ENCODE measurements around the gene B3GAT1. TPM values are rescaled to one million over a fixed set of nuclear protein-coding genes. Genes with fewer than 3 reads are reported as not detected.

Gene B3GAT1
- total and polyA plus RNA-seq, 9 donors = 0.09 to 0.86 (median 0.27) TPM

DNA sequence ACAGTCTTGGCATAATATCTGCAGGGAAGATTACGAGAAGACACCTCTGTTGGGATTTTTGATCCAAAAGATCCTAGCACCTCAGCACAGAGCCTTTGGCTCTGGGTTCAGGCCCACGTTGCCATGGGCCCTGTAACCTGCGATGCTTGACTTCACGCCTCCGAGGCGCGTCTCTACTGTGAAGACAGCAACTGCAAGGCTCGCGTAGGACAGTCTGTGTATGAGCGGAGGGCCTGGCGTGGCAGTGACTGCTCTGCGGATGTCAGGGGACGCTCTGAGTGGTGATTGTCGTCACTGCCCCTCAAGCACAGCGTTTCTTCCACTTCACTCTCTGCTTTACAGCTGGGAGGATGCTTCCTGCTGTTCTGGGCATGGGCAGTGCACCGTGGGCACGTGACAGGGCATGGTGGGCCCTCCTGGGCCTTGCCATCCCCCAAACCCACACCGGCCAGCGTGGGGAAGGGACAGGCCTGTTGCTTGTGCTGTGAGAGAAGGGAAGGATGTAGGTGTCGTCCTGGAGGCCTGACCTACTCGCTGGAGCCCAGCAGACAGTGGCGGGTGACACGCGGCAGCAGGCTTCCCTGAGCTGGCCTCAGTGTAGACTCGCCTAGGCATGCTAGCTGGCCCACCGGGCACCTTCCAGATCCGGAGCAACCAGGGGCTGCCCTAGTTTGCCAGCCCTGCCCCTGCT is 53.7 kb downstream of the B3GAT1 start:
- Histone ChIP-seq H3K4me1 (ENCODE audit: control insufficient read depth, insufficient read depth, low read length) (no peaks in the 10 kb centered on the region), H3K27me3 (ENCODE audit: control insufficient read depth, insufficient read depth, low read length) (peaks cover 11% of the 10 kb centered on the region), H3K36me3 (ENCODE audit: control insufficient read depth, insufficient read depth, low read length) (no peaks in the 10 kb centered on the region), H3K27ac (ENCODE audit: low read length) (no peak overlapping the region), H3K4me3 (ENCODE audit: low read length) (no peak overlapping the region), H3K9me3 (replicated peaks; ENCODE audit: control insufficient read depth, low read depth, low read length) (no peaks in the 10 kb centered on the region)
- no peak for DNase-seq
- 87% methylated on average over 22 of the region's 27 CpGs for WGBS (ENCODE audit: insufficient coverage)

DNA sequence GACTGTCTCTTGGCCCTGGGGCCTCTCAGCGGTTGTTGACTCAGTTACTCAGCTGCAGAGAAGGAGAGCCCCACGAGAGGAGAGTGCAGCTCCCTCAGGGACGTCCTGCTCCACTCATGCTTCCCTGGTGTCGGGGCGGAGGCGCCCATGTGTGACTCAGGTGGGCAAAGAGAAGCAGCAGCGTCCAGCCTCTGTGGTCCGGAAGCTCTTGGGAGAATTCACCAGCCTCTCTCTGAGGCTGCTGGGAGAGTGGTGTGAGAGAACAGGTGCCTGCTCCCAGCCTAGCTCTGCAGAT is 54.5 kb downstream of the B3GAT1 start:
- no peak for DNase-seq
- Histone ChIP-seq H3K9me3 (replicated peaks; ENCODE audit: control insufficient read depth, low read depth, low read length) (no peaks in the 10 kb centered on the region), H3K27me3 (ENCODE audit: control insufficient read depth, insufficient read depth, low read length) (peaks cover 5% of the 10 kb centered on the region), H3K27ac (ENCODE audit: low read length) (no peak overlapping the region), H3K4me1 (ENCODE audit: control insufficient read depth, insufficient read depth, low read length) (no peaks in the 10 kb centered on the region), H3K36me3 (ENCODE audit: control insufficient read depth, insufficient read depth, low read length) (no peaks in the 10 kb centered on the region), H3K4me3 (ENCODE audit: low read length) (no peak overlapping the region)
- WGBS (ENCODE audit: insufficient coverage) = 75% methylated on average over 8 of the region's 8 CpGs

DNA sequence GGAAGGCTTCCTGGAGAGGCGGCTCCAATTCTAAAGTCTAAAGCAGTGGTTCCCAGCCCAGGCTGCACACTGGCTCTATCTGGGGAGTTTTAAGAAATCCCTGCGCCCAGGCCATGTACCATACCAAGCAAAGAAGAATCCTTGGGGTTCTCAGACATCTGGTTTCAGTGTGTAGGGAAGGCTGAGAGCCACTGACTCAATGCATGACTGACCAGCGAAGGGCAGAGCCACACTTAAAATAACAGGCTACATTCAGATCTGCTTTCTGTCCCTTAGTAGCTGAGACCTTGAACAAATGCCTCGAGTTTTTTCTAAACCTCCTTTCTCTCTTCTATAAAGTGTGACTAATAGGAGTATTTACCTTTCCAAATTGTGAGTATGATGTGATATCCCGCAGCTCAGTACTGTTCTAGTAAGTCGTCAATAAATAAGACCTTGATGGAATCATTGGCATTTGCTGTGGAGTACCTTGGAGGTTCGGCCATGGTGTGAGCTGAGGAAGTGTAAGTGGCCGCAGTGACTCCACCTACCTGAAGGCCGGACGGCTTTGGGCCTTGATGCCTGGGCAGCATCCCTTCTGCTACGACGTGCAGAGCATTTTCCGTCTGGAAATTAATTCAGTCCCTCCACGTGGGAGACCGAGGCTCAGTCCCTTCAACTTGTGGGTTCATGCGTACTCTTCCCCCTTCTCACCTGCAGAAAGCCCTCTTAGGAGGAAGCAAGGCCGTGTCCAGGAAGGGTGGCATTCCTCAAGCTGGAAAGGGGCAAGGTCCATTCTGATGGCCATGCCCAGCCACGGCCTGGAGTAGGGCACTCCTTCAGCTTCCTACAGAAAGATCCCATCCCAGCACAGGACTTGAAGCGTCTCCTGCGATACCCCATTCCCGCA is 55.1 kb downstream of the B3GAT1 start:
- Histone ChIP-seq H3K36me3 (ENCODE audit: control insufficient read depth, insufficient read depth, low read length) (no peaks in the 10 kb centered on the region), H3K27me3 (ENCODE audit: control insufficient read depth, insufficient read depth, low read length) (peaks cover 5% of the 10 kb centered on the region), H3K4me1 (ENCODE audit: control insufficient read depth, insufficient read depth, low read length) (no peaks in the 10 kb centered on the region), H3K27ac (ENCODE audit: low read length) (no peak overlapping the region), H3K4me3 (ENCODE audit: low read length) (no peak overlapping the region), H3K9me3 (replicated peaks; ENCODE audit: control insufficient read depth, low read depth, low read length) (no peaks in the 10 kb centered on the region)
- WGBS (ENCODE audit: insufficient coverage) = 87% methylated on average over 13 of the region's 21 CpGs
- DNase-seq = no peak

GRCh38 chr11:134355656-134356055 is 56.4 kb downstream of the B3GAT1 start:
- Histone ChIP-seq H3K27ac (ENCODE audit: low read length) (no peak overlapping the region), H3K4me3 (ENCODE audit: low read length) (no peak overlapping the region), H3K36me3 (ENCODE audit: control insufficient read depth, insufficient read depth, low read length) (no peaks in the 10 kb centered on the region), H3K27me3 (ENCODE audit: control insufficient read depth, insufficient read depth, low read length) (peaks cover 5% of the 10 kb centered on the region), H3K4me1 (ENCODE audit: control insufficient read depth, insufficient read depth, low read length) (no peaks in the 10 kb centered on the region), H3K9me3 (replicated peaks; ENCODE audit: control insufficient read depth, low read depth, low read length) (no peaks in the 10 kb centered on the region)
- no peak for DNase-seq
- 100% methylated on average over 1 of the region's 5 CpGs for WGBS (ENCODE audit: insufficient coverage)

- DNase-seq = no peak
- WGBS (ENCODE audit: insufficient coverage) = no CpG with 5 or more reads among the region's 2 CpGs
- Histone ChIP-seq H3K27me3 (ENCODE audit: control insufficient read depth, insufficient read depth, low read length) (peaks cover 5% of the 10 kb centered on the region), H3K4me1 (ENCODE audit: control insufficient read depth, insufficient read depth, low read length) (no peaks in the 10 kb centered on the region), H3K36me3 (ENCODE audit: control insufficient read depth, insufficient read depth, low read length) (no peaks in the 10 kb centered on the region), H3K4me3 (ENCODE audit: low read length) (no peak overlapping the region), H3K27ac (ENCODE audit: low read length) (no peak overlapping the region), H3K9me3 (replicated peaks; ENCODE audit: control insufficient read depth, low read depth, low read length) (no peaks in the 10 kb centered on the region)
These were observed 56.9 kb downstream of the B3GAT1 start for GRCh38 chr11:134355136-134355535.

- Histone ChIP-seq H3K9me3 (replicated peaks; ENCODE audit: control insufficient read depth, low read depth, low read length) (no peaks in the 10 kb centered on the region), H3K36me3 (ENCODE audit: control insufficient read depth, insufficient read depth, low read length) (no peaks in the 10 kb centered on the region), H3K27ac (ENCODE audit: low read length) (no peak overlapping the region), H3K27me3 (ENCODE audit: control insufficient read depth, insufficient read depth, low read length) (no peaks in the 10 kb centered on the region), H3K4me3 (ENCODE audit: low read length) (no peak overlapping the region), H3K4me1 (ENCODE audit: control insufficient read depth, insufficient read depth, low read length) (no peaks in the 10 kb centered on the region)
- no peak for DNase-seq
- WGBS (ENCODE audit: insufficient coverage) = no CpG with 5 or more reads among the region's 2 CpGs
These were observed 59.9 kb downstream of the B3GAT1 start for GRCh38 chr11:134352111-134352510.

GRCh38 chr11:134350381-134350780 is 61.7 kb downstream of the B3GAT1 start:
- H3K9me3 ChIP-seq (replicated peaks; ENCODE audit: control insufficient read depth, low read depth, low read length) = no peaks in the 10 kb centered on the region
- no peaks in the 10 kb centered on the region for H3K4me1 ChIP-seq (ENCODE audit: control insufficient read depth, insufficient read depth, low read length)
- 80% methylated on average over 1 of the region's 9 CpGs for WGBS (ENCODE audit: insufficient coverage)
- DNase-seq = no peak
- no peak overlapping the region for H3K4me3 ChIP-seq (ENCODE audit: low read length)
- no peak overlapping the region for H3K27ac ChIP-seq (ENCODE audit: low read length)
- no peaks in the 10 kb centered on the region for H3K36me3 ChIP-seq (ENCODE audit: control insufficient read depth, insufficient read depth, low read length)
- H3K27me3 ChIP-seq (ENCODE audit: control insufficient read depth, insufficient read depth, low read length) = no peaks in the 10 kb centered on the region

DNA sequence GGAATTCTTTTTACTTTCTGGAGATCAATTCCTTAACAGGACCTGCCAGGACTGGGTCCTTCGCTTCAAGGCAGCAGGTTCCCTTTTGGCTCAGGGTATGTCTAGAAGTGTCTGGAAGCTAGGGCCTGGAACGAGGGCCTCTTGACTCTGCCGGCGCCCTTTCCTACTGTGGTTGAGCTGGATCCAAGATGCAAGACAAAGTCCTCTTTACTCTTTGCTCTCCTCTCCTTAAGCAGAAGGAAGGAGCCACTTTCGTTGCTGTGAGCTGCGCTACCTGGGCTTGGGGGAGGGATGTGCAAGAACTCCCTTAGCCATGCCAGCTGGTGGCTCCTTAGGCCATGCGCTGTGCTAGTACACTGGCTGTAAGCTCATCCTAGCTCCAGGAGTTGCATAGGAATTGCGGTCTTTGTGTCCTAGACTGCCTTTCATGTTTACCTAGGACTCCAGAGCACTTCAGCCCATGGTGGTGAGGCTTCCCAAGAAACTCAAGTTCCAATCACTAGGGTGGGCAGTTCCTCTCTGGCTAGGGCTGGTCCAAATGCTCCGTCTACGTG is 62.2 kb downstream of the B3GAT1 start:
- WGBS (ENCODE audit: insufficient coverage) = 78% methylated on average over 9 of the region's 10 CpGs
- H3K9me3 ChIP-seq (replicated peaks; ENCODE audit: control insufficient read depth, low read depth, low read length) = no peaks in the 10 kb centered on the region
- H3K27ac ChIP-seq (ENCODE audit: low read length) = no peak overlapping the region
- no peak for DNase-seq
- no peaks in the 10 kb centered on the region for H3K27me3 ChIP-seq (ENCODE audit: control insufficient read depth, insufficient read depth, low read length)
- no peak overlapping the region for H3K4me3 ChIP-seq (ENCODE audit: low read length)
- no peaks in the 10 kb centered on the region for H3K36me3 ChIP-seq (ENCODE audit: control insufficient read depth, insufficient read depth, low read length)
- H3K4me1 ChIP-seq (ENCODE audit: control insufficient read depth, insufficient read depth, low read length) = no peaks in the 10 kb centered on the region

DNA sequence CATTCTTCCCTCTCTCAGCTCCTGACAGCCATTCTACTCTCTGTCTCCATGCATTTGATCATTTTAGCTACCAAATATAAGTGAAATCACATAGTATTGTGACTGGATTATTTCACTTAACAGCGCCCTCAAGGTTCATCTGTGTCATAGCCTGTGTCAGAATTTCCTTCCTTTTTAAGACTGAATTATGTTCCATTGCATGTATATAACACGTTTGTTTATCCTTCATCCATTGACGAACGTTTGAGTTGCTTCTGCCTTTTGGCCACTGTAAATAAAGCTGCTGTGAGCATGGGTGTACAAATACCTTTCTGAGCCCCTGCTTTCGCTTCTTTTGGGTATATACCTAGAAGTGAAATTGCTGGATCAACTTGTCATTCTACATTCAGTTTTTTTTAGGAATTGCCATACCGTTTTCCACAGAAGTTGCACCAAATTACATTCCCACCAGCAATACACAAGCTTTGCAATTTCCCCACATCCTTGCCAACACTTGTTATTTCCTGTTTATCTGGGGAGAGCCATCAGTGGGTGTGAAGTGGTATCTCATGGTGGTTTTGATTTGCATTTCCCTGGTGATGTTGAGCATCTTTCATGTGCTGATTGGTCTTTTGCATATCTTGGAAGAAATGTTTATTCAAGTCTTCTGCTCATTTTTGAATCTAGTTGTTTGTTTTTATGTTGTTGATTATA is 62.8 kb downstream of the B3GAT1 start:
- DNase-seq = no peak
- no peak overlapping the region for H3K27ac ChIP-seq (ENCODE audit: low read length)
- no peaks in the 10 kb centered on the region for H3K36me3 ChIP-seq (ENCODE audit: control insufficient read depth, insufficient read depth, low read length)
- no peaks in the 10 kb centered on the region for H3K27me3 ChIP-seq (ENCODE audit: control insufficient read depth, insufficient read depth, low read length)
- no CpG with 5 or more reads among the region's 6 CpGs for WGBS (ENCODE audit: insufficient coverage)
- no peak overlapping the region for H3K4me3 ChIP-seq (ENCODE audit: low read length)
- no peaks in the 10 kb centered on the region for H3K9me3 ChIP-seq (replicated peaks; ENCODE audit: control insufficient read depth, low read depth, low read length)
- no peaks in the 10 kb centered on the region for H3K4me1 ChIP-seq (ENCODE audit: control insufficient read depth, insufficient read depth, low read length)

- H3K4me1 ChIP-seq (ENCODE audit: control insufficient read depth, insufficient read depth, low read length) = no peaks in the 10 kb centered on the region
- no peaks in the 10 kb centered on the region for H3K36me3 ChIP-seq (ENCODE audit: control insufficient read depth, insufficient read depth, low read length)
- no peak overlapping the region for H3K4me3 ChIP-seq (ENCODE audit: low read length)
- H3K27ac ChIP-seq (ENCODE audit: low read length) = no peak overlapping the region
- H3K9me3 ChIP-seq (replicated peaks; ENCODE audit: control insufficient read depth, low read depth, low read length) = no peaks in the 10 kb centered on the region
- H3K27me3 ChIP-seq (ENCODE audit: control insufficient read depth, insufficient read depth, low read length) = peaks cover 5% of the 10 kb centered on the region
- no peak for DNase-seq
- WGBS (ENCODE audit: insufficient coverage) = 82% methylated on average over 8 of the region's 10 CpGs
These were observed 64.6 kb downstream of the B3GAT1 start for GRCh38 chr11:134347441-134347840.
